GM12891 (cell line): ENCODE measurements around the gene CHRND.
"Not testable (repeated sequence)": the region's sequence is repeated elsewhere in the genome, so short reads cannot be mapped to it uniquely, and the experiment has no call there.

ENCODE experiments used
- DNase-seq: peaks from one replicate; pipeline ENCODE4 v3.0.0; 2011; ENCODE audit warnings: low spot score; ENCODE audit not compliant: insufficient read length
- FAIRE-seq: peaks from 2 replicates; lab custom pipeline; 2011; peaks lifted over from hg19 to GRCh38; lab: Jason Lieb, UNC
- PAX5 ChIP-seq: IDR thresholded peaks from 2 replicates; pipeline ENCODE4 v1.6.1; 2011; ENCODE audit warnings: low read length, moderate library complexity, mild to moderate bottlenecking; ENCODE audit not compliant: insufficient read depth, severe bottlenecking
- POLR2A ChIP-seq: IDR thresholded peaks from 2 replicates; pipeline ENCODE4 v1.6.1; 2011; ENCODE audit warnings: low read depth, low read length, control low read depth
- POLR2AphosphoS5 ChIP-seq: IDR thresholded peaks from 2 replicates; pipeline ENCODE4 v1.6.1; 2011; ENCODE audit warnings: low read depth, low read length, control low read depth
- POU2F2 ChIP-seq: IDR thresholded peaks from 2 replicates; pipeline ENCODE4 v1.6.1; 2011; ENCODE audit warnings: low read depth, mild to moderate bottlenecking, control low read depth, low read length, moderate library complexity
- SPI1 ChIP-seq: IDR thresholded peaks from 2 replicates; pipeline ENCODE4 v1.6.1; 2011; ENCODE audit warnings: low read depth, low read length, control low read depth
- TAF1 ChIP-seq: IDR thresholded peaks from 2 replicates; pipeline ENCODE4 v1.6.1; 2011; ENCODE audit warnings: low read depth, low read length, control low read depth

CHRND gene

DNA sequence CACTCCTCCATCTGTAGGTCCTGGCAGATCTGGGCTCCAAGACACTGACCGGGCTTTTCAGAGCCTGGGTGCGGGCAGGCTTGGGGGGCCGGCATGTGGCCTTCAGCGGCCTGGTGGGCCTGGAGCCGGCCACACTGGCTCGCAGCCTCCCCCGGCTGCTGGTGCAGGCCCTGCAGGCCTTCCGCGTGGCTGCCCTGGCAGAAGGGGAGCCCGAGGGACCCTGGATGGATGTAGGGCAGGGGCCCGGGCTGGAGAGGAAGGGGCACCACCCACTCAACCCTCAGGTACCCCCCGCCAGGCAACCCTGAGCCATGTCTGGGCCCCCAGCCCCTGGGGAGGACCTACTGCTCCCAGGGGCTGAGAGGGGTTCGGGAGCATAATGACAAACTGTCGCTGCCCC is 761 bp upstream of the CHRND start:
- FAIRE-seq (no peak), DNase-seq (no peak)
- TF ChIP-seq TAF1, result no peak
- no peak for TF ChIP-seq SPI1
- TF ChIP-seq POLR2A, result no peak
- TF ChIP-seq POLR2AphosphoS5, result no peak
- TF ChIP-seq POU2F2, result no peak
- no peak for TF ChIP-seq PAX5

DNA sequence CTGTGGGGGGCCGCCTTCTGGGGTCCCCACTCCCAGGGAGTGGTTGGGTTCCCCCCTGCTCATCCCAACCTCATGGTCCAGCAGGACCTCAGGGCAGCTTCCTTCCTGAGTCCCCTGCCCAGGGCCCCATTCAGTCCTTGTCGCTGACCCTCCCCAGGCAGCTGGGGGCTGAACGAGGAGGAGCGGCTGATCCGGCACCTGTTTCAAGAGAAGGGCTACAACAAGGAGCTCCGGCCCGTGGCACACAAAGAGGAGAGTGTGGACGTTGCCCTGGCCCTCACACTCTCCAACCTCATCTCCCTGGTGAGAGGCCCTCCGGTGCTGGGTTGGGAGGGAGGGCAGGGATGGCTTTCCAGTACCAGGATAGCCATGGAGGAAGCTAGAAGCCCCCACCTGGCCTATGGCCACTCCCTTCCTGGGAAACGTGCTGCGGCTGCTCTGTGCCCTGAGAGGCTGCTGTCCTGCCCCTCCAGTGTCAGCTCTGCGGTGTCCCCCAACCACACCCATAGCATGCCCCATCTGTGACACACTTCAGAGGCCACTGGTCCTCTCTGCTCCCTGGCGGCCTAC is 497 bp downstream of the CHRND start:
- DNase-seq (no peak), FAIRE-seq (no peak)
- TF ChIP-seq POLR2AphosphoS5 (no peak), PAX5 (no peak), POLR2A (no peak), TAF1 (no peak), SPI1 (no peak)

DNA sequence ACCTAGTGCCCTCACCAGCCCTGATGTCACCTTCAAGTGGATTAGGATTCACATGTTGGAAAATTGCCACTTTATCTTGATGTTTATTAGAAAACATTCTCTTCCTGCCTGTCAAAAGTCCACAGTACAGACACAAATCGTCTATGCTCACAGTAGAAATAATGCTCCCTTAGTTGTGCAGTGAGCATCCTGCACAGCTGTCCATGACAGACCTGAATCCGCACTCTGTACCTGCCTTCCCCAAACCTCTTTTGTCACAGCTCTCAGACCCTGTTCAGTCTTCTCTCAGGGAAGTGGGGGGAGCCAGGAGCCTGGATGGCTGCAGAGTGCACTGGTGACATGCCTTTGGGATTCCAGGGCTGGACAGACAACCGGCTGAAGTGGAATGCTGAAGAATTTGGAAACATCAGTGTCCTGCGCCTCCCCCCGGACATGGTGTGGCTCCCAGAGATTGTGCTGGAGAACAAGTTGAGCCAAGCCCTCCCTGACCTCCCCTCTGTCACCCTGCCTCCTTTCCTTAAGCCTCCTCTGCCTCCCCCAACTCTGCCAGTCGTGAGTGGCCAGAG is 2.0 kb downstream of the CHRND start:
- TF ChIP-seq POLR2A, result no peak
- TF ChIP-seq POLR2AphosphoS5, result no peak
- TF ChIP-seq TAF1, result no peak
- TF ChIP-seq POU2F2, result no peak
- TF ChIP-seq PAX5, result no peak
- DNase-seq (no peak), FAIRE-seq (no peak)

DNA sequence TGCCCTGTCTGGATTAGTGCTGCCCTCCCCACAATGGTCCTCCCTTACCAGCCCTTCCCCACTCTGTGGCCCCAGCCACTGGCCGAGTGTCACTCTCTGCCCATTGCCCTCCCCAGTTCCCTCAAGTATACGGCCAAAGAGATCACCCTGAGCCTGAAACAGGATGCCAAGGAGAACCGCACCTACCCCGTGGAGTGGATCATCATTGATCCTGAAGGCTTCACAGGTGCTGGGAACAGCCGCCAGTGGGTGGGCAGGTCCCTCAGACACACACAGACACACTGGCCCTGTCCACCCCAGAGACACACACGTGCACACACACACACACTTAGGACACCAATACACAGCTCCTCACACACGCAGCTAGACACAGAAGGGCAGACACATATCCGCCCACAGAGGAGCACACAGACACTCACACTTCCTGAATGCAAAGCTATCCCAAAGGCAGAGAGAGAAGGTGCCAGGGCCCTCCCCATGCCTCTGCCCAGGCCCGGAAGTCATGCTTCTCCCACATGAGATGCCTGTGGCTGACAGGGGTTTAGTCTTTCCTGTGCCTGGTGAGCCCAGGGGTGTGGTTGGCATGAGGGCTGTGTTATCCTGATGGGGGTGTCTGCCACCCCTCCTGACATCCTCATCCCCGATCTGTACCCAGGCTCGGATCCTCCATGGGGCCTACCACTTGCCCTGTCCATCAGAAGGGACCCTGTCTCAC is 2.9 kb downstream of the CHRND start:
- no peak for TF ChIP-seq POU2F2
- TF ChIP-seq SPI1, result no peak
- TF ChIP-seq POLR2AphosphoS5, result no peak
- TF ChIP-seq TAF1, result no peak
- no peak for TF ChIP-seq POLR2A
- no peak for TF ChIP-seq PAX5
- FAIRE-seq, result no peak
- DNase-seq, result no peak

DNA sequence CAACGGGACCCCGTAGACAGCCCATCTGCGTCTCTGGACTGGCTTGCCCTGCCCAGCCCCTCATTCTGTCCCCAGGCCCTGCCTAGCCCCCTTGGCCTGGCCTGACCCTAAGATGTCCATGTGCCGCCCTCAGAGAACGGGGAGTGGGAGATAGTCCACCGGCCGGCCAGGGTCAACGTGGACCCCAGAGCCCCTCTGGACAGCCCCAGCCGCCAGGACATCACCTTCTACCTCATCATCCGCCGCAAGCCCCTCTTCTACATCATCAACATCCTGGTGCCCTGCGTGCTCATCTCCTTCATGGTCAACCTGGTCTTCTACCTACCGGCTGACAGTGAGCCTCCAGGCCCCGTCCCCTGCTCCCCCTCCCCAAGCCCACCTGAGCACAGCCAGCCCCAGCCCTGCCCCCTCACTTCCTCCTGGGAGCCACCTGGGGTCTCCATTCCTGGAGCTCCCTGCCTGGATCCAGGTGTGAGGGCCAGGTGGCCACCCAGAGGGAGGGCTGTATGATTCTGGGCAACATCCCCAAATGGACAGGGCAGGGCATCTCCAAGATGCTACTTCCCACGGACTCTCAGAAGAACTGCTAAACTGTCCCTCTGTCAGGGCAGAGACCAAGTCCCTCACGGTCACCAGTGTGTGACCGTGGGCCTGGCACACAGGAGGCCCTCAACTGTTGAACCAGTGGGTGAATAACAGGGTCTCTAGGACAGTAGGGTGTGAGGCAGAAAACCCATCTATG is 4.0 kb downstream of the CHRND start:
- no peak for FAIRE-seq
- no peak for DNase-seq
- no peak for TF ChIP-seq TAF1
- TF ChIP-seq SPI1, result no peak
- no peak for TF ChIP-seq POU2F2
- no peak for TF ChIP-seq PAX5
- TF ChIP-seq POLR2AphosphoS5, result no peak
- no peak for TF ChIP-seq POLR2A

DNA sequence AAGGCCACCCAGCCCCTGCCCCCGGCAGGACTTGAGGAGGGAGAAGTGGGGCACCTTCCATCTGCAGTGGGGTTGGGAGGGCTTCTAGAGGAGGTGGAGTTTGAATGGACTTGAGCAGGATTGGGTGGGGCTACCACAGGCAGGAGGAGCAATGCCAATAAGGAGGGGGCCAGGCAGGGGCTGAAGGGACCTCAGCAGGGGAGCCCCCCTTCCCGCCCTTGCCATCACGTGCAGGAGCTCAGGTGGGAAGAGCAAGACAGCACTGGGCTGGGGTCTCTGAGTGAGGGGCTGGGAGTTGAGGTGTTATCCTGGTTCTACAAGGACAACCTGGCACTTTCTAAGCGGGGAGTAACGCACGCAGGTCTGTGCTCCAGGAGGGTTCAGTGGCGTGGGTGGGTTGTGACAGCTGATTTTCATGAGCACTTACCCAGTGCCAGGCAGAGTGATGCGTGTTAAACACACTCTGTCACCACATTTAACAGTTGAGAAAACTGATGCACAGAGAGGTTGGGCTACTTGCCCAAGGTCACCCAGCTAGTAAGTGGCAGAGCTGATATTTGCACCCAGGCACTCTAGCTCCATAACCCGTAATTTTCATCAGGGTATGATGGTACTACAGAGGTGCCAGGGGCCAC is 4.8 kb downstream of the CHRND start:
- FAIRE-seq (no peak), DNase-seq (no peak)
- TF ChIP-seq TAF1 (no peak), POLR2A (no peak), SPI1 (no peak), PAX5 (no peak), POLR2AphosphoS5 (no peak), POU2F2 (no peak)

DNA sequence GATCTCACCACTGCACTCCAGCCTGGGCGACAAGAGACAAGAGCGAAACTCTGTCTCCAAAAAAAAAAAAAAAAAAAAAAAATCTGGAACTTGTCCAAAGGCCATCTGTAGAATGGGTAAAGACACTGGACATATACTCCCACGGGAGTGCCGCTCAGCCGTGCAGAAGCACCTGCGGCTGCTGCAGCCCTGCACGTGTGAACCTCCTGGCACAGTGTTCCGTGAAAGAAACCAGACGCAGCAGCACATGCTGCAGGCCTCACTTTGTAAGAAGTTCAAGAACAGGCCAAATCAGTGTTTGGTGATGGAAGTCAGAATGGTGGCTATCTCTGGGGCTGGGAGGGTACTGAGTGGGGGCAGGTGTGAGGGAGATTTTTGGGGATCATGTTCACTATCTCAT is 6.5 kb downstream of the CHRND start:
- TF ChIP-seq POLR2AphosphoS5, result no peak
- no peak for TF ChIP-seq TAF1
- TF ChIP-seq POU2F2, result no peak
- no peak for DNase-seq
- FAIRE-seq, result no peak

DNA sequence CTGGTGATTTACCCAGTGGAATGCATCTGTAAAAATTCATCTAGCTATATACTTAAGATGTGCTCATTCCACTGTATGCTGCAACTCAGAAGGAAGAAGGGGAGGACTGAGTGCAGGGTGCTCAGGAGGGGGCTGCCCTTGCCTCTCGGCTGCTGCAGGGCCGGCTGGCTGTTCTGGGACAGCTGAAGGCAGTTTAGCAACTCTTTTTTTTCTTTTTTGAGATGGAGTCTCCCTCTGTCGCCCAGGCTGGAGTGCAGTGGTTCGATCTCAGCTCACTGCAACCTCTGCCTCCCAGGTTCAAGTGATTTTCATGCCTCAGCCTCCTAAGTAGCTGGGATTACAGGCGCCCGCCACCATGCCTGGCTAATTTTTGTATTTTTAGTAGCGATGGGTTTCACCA is 6.9 kb downstream of the CHRND start:
- DNase-seq, FAIRE-seq: not testable (repeated sequence)

DNA sequence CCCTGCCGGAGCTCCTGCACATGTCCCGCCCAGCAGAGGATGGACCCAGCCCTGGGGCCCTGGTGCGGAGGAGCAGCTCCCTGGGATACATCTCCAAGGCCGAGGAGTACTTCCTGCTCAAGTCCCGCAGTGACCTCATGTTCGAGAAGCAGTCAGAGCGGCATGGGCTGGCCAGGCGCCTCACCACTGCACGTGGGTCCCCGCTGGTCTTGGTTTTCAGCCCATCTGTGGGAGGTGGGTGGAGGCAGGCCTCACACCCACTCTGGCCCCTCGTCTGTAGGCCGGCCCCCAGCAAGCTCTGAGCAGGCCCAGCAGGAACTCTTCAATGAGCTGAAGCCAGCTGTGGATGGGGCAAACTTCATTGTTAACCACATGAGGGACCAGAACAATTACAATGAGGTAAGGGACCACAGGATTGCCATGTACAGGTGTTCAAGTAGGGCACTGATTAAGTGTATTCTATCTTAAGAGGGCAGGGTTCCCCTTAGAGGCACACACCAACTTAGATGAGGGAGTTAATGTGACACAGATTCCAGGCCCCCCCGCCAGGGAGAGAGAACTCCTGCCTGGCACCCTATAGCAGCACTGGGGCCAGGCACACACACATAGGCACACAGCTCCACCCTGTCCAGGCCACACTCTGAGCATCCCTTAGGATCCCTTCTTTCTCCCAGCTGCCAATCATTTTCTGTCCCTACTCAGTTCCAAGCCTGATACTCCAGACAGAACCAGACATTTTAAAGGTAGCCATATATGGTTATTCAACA is 8.2 kb downstream of the CHRND start:
- TF ChIP-seq SPI1 (no peak), TAF1 (no peak), POLR2AphosphoS5 (no peak), PAX5 (no peak), POLR2A (no peak), POU2F2 (no peak)
- DNase-seq (no peak), FAIRE-seq (no peak)
